A673 (cell line): ENCODE data around the gene SND1.

Source experiments
- EZH2 ChIP-seq: fragments of 200-600 bp; sonication (generic); IDR thresholded peaks from 2 replicates; pipeline ENCODE4 v1.6.1; 2017; ENCODE audit warnings: borderline replicate concordance, low read depth, mild to moderate bottlenecking, mixed read lengths, antibody characterized with exemption, low read length; ENCODE audit not compliant: poor library complexity, severe bottlenecking
- TF ChIP-seq, protein P1 (sequence below): fragments of 300-800, 200-600 bp; sonication (generic); conservative IDR thresholded peaks from 2 replicates; pipeline ENCODE4 v1.5.1; 2017; ENCODE audit warnings: low read depth, mild to moderate bottlenecking, antibody characterized with exemption, low read length, moderate library complexity, mixed read lengths

DNA sequence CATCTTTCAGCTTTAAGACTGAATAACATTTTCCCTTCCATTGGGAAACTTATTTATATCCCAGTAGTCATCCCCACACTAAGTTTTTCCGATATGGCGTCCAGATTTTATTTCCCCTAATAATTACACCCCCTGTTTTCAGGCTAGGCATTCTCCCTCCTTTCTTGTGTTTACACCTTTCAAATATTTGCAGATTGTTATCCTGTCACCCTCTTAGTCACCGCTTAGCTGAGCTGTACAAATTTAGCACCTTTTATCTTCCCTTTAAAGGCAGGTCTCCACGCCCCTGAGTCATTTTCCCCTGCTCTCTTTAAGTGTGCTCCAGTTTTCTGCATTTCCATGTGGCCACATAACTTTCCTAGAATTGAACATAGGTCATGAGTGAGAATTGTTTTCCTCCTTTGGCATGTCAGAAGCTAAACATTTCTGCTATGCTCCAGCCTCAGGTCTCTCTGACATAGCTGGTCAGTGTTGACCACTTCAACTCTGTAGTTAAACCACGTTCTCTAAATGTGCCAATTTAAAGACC lies 331.9 kb downstream of the SND1 start:
- TF ChIP-seq, protein P1, sequence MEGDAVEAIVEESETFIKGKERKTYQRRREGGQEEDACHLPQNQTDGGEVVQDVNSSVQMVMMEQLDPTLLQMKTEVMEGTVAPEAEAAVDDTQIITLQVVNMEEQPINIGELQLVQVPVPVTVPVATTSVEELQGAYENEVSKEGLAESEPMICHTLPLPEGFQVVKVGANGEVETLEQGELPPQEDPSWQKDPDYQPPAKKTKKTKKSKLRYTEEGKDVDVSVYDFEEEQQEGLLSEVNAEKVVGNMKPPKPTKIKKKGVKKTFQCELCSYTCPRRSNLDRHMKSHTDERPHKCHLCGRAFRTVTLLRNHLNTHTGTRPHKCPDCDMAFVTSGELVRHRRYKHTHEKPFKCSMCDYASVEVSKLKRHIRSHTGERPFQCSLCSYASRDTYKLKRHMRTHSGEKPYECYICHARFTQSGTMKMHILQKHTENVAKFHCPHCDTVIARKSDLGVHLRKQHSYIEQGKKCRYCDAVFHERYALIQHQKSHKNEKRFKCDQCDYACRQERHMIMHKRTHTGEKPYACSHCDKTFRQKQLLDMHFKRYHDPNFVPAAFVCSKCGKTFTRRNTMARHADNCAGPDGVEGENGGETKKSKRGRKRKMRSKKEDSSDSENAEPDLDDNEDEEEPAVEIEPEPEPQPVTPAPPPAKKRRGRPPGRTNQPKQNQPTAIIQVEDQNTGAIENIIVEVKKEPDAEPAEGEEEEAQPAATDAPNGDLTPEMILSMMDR, result no peak
- TF ChIP-seq EZH2, result no peak
